GM12891 (cell line): ENCODE data around the gene ACTL7B.

ENCODE experiments used
- POLR2A ChIP-seq: IDR thresholded peaks from 2 replicates; pipeline ENCODE4 v1.6.1; 2011; ENCODE audit warnings: low read depth, low read length, control low read depth
- POLR2AphosphoS5 ChIP-seq: IDR thresholded peaks from 2 replicates; pipeline ENCODE4 v1.6.1; 2011; ENCODE audit warnings: low read depth, low read length, control low read depth
- POU2F2 ChIP-seq: IDR thresholded peaks from 2 replicates; pipeline ENCODE4 v1.6.1; 2011; ENCODE audit warnings: low read depth, mild to moderate bottlenecking, control low read depth, low read length, moderate library complexity
- TAF1 ChIP-seq: IDR thresholded peaks from 2 replicates; pipeline ENCODE4 v1.6.1; 2011; ENCODE audit warnings: low read depth, low read length, control low read depth

DNA sequence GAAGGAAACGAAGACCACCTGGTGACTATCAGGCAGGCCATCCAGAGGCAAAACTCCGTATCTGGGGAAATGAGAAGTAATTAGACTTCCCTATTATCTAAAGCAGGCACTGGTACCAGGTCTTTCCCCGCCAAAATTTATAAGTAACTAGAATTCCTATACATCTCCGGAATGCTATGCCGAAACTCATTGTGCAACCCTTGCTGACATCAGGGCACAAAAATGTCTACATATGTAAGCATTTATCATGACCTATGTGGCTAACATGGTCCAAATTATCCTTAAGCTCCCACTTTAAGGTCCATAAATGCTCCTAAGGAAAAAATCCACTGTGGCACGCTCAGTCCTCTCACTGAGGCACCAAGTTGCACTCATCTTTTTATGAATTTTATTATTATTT is 17.8 kb downstream of the ACTL7B start:
- TF ChIP-seq POLR2A (no peak), POLR2AphosphoS5 (no peak), POU2F2 (no peak), TAF1 (no peak)
